GM21619 (cell line): Measurements from ENCODE around the gene CNNM3.
"Not testable (repeated sequence)": the region's sequence is repeated elsewhere in the genome, so short reads cannot be mapped to it uniquely, and the experiment has no call there.

Source experiments
- ATAC-seq: cut with Tn5 transposase; IDR thresholded peaks from one replicate; pipeline ENCODE4 v1.9.1; 2021; ENCODE audit not compliant: unreplicated experiment

CNNM3 gene

GRCh38 chr2:96860065-96861029 is 44.3 kb downstream of the CNNM3 start:
- no peak for ATAC-seq

GRCh38 chr2:96861074-96861473 is 45.0 kb downstream of the CNNM3 start:
- no peak for ATAC-seq

GRCh38 chr2:96863056-96863455 is 47.0 kb downstream of the CNNM3 start:
- ATAC-seq: not testable (repeated sequence)

- no peak for ATAC-seq
These were observed 47.7 kb downstream of the CNNM3 start for GRCh38 chr2:96863575-96864342.

- no peak for ATAC-seq
These were observed 48.4 kb downstream of the CNNM3 start for GRCh38 chr2:96864343-96865091.

- ATAC-seq: no peak
These were observed 49.6 kb downstream of the CNNM3 start for GRCh38 chr2:96865654-96866053.

- ATAC-seq: no peak
These were observed 50.1 kb downstream of the CNNM3 start for GRCh38 chr2:96866149-96866548.

GRCh38 chr2:96866586-96866985 is 50.5 kb downstream of the CNNM3 start:
- no peak for ATAC-seq

GRCh38 chr2:96866986-96867755 is 51.1 kb downstream of the CNNM3 start:
- no peak for ATAC-seq

GRCh38 chr2:96867756-96868554 is 51.9 kb downstream of the CNNM3 start:
- peak; percentile 21 for ATAC-seq

- peak; percentile 52 for ATAC-seq
These were observed 52.6 kb downstream of the CNNM3 start for GRCh38 chr2:96868555-96869280.

- ATAC-seq: peak; percentile 13
These were observed 53.3 kb downstream of the CNNM3 start for GRCh38 chr2:96869281-96869821.

GRCh38 chr2:96869822-96870625 is 54.0 kb downstream of the CNNM3 start, which contains the start of gene SEMA4C:
Gene SEMA4C, minus strand, starts transcription at chr2:96870080. Its CDS starts 2,194 bp downstream, at chr2:96867886.
- ATAC-seq: no peak

- ATAC-seq: no peak
These were observed 54.7 kb downstream of the CNNM3 start for GRCh38 chr2:96870626-96871255.

GRCh38 chr2:96872591-96873349 is 56.7 kb downstream of the CNNM3 start:
- no peak for ATAC-seq

GRCh38 chr2:96873651-96874096 is 57.6 kb downstream of the CNNM3 start:
- ATAC-seq: no peak
